GM18502 (cell line): ENCODE data around the gene SEMA6B.
"Not testable (repeated sequence)": the region's sequence is repeated elsewhere in the genome, so short reads cannot be mapped to it uniquely, and the experiment has no call there.

ENCODE experiments used
- ATAC-seq: cut with Tn5 transposase; IDR thresholded peaks from one replicate; pipeline ENCODE4 v1.9.1; 2021; ENCODE audit warnings: mild to moderate bottlenecking; ENCODE audit not compliant: unreplicated experiment, poor library complexity

SEMA6B gene

GRCh38 chr19:4553092-4553695 is 6.3 kb downstream of the SEMA6B start:
- no peak for ATAC-seq

DNA sequence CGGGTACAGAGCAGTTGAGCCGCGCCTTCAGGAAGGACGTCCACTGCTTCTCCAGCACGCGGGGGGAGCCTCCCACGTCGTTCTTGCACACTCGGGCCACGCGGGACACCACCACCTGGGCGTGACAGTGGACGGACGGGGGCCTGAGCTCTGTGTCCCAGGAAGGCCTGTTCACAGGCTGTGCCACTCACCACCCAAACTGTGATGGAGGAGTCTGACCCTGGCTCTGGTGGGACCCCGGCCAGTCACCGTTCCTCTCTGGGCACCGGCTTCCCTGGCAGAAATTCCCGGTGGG is 7.0 kb downstream of the SEMA6B start:
- no peak for ATAC-seq

GRCh38 chr19:4550479-4551050 is 8.9 kb downstream of the SEMA6B start:
- ATAC-seq, result no peak

GRCh38 chr19:4550018-4550417 is 9.5 kb downstream of the SEMA6B start:
- ATAC-seq, result no peak

DNA sequence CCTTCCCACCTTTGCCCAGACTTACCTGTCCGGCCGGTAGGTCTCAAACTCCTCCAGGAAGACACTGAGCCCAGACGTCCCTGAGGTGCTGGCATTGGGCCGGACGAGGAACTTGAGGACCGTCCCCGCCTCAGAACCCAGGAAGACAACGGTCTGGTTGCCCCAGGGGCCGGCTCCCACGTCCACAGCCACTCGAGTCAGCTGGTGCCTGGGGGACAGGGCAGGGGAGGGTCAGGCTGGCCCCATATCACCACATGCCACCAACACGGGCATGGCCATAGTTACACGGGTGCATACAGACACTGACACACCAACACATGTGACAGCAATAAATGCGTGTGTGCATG is 11.3 kb downstream of the SEMA6B start:
- no peak for ATAC-seq

DNA sequence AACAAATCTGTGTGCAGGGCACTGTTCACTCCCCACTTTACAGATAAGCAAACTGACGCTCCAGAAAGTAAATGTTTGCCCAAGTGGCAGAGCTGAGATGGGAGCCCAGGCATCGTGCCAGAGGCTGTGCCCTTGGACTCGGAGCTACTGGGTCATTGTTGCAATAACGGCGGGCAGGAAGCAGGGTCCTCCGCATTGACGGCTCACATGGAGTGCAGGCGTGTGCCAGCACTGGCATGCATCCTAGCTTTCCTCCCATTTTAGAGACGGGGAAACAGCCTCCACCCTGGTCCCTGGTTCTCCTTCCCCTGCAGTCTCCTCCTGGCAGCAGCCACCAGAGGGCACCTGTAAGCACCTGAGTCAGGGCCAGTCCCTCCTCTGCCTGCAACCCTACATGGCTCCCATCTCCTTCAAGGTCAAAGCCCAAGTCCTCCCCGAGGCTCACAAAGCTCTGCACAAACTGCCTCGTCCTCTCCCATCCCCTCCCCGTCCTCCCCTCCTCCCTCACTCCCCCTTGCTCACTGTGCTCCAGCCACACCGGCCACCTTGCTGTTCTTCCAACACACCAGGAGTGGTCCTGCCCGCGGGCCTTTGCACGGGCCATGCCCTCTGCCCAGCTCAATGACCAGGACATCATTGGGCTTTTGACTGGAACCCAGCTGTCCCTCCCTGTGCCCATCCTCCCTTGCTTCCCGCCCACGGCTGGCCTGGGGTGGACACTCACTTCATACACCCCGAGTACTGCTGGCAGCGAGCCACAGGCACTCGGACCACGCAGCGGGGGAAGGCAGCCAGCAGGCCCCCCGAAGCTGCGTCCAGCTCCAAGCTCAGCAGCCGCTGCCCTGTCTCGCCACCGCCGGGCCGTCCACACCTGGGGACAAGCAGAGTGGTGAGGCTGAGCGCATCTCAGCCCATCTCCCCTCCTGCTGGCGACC is 11.9 kb downstream of the SEMA6B start:
- ATAC-seq, result no peak

DNA sequence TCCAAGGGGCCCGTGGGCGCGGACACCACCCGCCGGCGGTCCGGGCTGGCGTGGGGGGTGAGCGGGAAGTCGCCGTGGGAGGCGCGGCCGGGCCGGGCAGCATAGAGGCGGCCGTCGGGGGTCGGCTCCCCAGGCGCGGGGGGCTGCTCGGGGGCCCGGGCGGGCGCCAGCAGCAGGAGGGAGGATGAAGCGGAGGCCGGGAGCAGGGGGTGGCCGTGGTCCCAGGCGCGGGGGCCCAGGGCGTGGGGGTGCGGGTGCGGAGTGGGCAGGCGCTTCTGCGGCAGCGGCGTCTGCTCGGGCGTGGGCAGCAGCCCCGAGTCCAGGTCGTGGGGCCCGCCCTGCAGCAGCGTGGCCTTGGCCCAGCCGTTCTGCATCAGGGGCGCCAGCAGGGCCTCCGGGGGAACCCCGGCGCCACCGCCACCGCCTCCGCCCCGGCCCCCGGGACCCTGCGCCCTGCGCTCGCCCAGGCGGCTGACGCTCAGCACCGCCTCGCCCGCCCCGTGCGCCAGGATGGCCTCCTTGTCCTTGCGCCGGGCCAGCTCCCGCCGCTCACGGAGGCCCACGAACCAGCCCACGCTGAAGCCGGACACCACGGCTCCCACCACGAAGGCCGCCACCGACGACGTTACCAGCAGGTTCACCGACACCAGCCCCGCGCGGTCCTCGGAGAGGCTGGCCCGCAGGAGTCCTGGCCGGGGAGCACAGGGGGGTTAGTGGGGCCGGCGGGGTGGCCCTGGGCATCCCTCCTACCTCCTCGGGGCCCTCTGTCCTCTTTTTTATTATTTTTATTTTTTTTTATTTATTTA is 15.4 kb downstream of the SEMA6B start:
- no peak for ATAC-seq

DNA sequence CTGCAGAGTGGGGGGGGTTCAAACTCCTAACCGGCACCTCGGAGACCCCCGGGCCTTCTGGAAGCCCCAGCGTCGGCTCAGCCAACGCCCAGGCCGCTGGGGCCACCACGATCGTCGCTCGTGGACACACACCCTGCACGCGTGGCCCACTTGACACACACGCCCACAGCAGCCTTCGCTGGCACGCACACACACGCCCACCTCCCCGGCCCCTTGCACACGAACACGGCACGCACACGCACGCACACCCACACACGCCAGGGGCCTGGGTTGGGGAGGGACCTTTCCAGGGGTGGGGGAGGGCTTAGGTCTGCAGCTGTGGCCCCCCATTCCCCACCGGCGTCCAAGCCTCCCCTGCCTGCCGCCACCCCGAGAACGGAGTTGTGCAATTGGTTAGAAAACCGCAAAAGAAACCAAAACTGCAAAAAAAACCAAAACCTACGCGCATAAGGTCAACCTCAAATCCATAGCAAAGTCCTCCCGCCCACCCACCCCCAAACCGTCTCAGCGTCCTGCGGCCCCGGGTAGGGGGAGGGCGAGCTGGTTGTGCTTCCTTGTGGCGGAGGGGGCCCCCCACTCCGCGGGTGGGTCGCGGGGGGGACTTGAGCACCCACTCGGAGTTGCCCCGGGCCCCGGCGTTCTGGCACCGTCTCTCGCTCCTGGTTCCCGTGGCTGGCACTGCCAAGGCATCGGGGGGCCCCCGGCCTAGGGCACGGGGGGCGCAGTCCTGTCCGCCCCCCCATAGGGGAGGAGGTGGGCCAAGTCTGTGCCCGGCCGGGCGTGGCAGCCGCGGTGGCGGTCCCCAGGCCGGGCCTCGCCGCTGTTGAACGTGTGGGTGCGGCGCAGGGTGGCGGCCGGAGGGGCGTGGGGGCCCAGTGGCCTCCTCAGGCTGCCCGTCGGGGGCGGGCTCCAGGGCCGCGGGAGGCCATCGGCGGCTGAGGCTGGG is 16.3 kb downstream of the SEMA6B start:
- no peak for ATAC-seq

DNA sequence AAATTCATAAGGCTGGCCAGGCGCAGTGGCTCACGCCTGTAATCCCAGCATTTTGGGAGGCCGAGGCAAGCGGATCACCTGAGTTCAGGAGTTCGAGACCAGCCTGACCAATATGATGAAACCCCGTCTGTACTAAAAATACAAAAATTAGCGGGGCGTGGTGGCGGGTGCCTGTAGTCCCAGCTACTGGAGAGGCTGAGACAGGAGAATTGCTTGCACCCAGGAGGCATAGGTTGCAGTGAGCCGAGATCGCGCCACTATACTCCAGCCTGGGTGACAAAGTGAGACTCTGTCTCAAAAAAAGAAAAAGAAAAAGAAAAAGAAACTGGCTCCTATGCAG is 17.7 kb downstream of the SEMA6B start:
- not testable (repeated sequence) for ATAC-seq

- ATAC-seq, result no peak
Measured at GRCh38 chr19:4541114-4541805, 18.2 kb downstream of the SEMA6B start.

GRCh38 chr19:4539693-4540581 is 19.5 kb downstream of the SEMA6B start, which contains the start of gene LRG1:
Gene LRG1 (minus strand): TSS chr19:4540036. CDS start chr19:4540013, 23 bp downstream.
- ATAC-seq, result no peak

GRCh38 chr19:4539169-4539692 is 20.3 kb downstream of the SEMA6B start:
- ATAC-seq, result no peak

- no peak for ATAC-seq
Measured at GRCh38 chr19:4538601-4538954, 20.9 kb downstream of the SEMA6B start.

DNA sequence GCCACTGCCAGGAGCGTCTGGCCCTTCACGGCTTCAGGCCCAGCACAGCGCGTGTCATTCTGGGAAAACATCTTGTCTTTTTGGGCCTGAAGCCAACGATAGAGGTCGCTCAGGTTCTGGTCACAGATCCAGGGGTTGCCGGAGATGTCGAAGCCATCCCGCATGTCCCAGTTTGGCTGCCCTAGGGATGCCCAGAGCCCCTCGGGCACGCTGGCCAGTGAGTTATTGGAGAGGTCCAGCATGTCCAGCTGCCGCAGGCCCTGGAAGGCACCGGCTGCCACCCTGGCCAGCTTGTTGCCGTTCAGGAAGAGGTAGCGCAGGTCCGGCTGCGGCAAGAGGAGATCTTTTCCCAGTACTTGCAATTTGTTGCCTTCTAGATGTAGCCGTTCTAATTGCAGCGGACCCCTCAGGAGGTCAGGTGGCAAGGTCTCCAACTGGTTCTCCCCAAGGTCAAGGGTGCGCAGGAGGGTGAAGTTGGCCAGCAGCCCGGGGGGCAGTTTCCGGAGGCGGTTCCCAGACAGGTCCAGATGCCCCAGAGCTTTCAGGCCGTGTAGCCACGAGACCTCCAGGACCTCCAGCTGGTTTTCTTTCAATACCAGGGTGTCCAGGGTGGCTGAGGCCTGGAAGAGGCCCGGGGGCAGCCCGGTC is 21.4 kb downstream of the SEMA6B start:
- ATAC-seq, result no peak

DNA sequence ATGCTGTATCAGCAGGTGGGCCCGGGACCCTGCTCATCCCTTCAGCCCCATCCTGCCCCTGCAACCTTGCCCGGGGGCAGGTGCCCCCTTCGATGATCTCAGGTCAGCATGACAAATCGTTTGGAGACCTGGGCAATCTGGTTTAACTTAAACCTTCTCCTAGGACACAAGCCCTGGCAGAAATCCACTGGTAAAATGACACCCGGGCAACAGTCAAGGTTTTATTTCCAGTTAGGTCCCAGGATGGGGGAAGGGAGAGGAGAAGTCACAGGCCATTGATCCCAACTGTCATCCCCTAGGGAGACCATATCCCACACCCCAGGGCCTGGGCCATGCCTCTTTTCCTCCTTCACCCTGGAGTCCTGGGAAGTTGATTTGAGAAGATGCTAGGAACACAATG is 22.7 kb downstream of the SEMA6B start:
- ATAC-seq, result no peak

DNA sequence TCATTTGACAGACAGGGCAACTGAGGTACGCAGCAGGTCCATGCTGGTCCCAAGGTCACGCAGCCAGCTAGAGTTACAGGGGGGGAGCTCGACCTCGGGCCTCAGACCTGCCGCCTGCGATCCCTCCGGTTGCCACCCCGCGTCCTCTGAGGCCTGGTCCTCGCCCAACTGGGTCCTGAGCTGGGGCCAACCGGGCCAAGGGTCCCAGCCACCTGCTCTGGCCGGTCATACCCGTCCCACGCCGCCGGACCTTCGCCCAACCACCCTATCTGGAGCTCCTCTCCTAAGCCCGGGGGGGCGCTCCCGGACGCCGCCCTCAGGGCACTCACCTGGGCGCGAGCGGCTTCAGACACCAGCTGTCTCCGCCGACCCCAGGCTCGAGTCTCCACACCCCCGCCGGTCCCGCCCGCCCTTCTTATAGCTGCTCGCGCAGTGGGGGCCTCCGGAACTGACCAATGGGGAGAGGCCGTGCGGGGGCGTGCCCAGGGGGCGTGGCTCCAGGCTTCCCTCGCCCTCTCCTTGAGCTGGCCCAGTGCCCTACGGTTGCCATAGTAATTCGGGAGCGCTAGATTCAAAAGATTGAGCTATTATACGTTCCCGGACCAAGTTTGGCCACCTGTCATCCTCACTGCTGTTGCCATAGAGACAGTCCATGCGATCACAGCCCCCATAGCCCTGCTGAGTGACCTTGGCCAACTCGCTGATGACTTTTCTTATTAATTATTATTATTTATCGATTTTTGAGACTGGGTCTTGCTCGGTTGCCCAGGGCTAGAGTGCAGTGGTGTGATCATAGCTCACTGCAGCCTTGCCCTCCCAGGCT is 24.4 kb downstream of the SEMA6B start, which contains the start of gene PLIN5:
Gene PLIN5, minus strand, starts transcription at position 389 of the 823 bp plus-strand sequence. CDS start 1,150 bp downstream, outside the sequence.
- no peak for ATAC-seq
